Measurements from ENCODE around the gene LRMDA.

DNA sequence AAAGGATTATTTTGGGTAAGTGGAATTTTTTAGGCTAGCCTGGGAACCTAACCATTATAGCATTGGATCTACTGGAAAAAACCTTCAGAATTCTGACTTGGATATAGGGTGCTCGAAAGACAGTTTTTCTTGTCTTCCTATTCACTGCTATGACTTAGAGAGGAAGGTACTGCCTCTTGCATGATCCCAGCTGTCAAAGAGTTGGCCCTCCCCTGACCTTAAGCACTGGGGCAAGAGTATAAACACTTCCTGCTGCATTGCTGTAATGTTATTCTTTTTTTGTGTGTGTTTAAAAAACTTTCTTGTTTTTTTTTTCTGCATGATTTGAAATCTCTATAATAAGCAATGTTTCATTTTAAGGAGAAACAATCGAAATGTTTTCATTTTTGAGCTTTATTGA lies 113.0 kb downstream of the LRMDA start:
- no peak for TF ChIP-seq POLR2AphosphoS5 (IDR thresholded peaks at IDR 0.05; ENCODE audit: low read length)
- no peak for TF ChIP-seq NRF1 (conservative IDR thresholded peaks at IDR 0.05; ENCODE audit: low read depth, low read length)
- no peak for TF ChIP-seq CTCF (IDR thresholded peaks at IDR 0.05 in 2 of 3, conservative IDR thresholded peaks at IDR 0.05 in 1 of 3; ENCODE audit: control insufficient read depth in 2 of 3, extremely low read depth in 1 of 3, insufficient read depth in 1 of 3, low read depth in 3 of 3, low read length in 3 of 3)
- TF ChIP-seq SMC3 (IDR thresholded peaks at IDR 0.05; ENCODE audit: borderline replicate concordance, low read length) = no peak
- no peak for TF ChIP-seq ZNF384 (IDR thresholded peaks at IDR 0.05; ENCODE audit: borderline replicate concordance, low read depth, low read length)
- no peak for TF ChIP-seq EP300 (IDR thresholded peaks at IDR 0.05; ENCODE audit: borderline replicate concordance in 1 of 2, control insufficient read depth in 1 of 2, low read depth in 2 of 2, low read length in 2 of 2)
- no peak for TF ChIP-seq TAF1 (IDR thresholded peaks at IDR 0.05; ENCODE audit: borderline replicate concordance, low read depth, low read length)
- TF ChIP-seq FOS (IDR thresholded peaks at IDR 0.05; ENCODE audit: borderline replicate concordance, extremely low read depth, insufficient read length) = no peak
- TF ChIP-seq CHD4 (IDR thresholded peaks at IDR 0.05) = no peak
- no peak for TF ChIP-seq IRF3 (IDR thresholded peaks at IDR 0.05)
- no peak for TF ChIP-seq KAT2A (conservative IDR thresholded peaks at IDR 0.05; ENCODE audit: control insufficient read depth, low read depth, low read length)

All from GM12878 (cell line).